HepG2 (cell line): ENCODE data around the gene SLC25A19. TPM values are rescaled to one million over a fixed set of nuclear protein-coding genes. Genes with fewer than 3 reads are reported as not detected.

Experiments used
- GPN1 ChIP-seq: sonication (generic); formaldehyde crosslinking; IDR thresholded peaks from 2 replicates; pipeline ENCODE4 v1.5.1; 2020; ENCODE audit warnings: missing genetic modification reagents, borderline replicate concordance
- HNRNPH1 ChIP-seq: fragments of 200-400 bp; formaldehyde crosslinking; optimal IDR thresholded peaks from 2 replicates; pipeline ENCODE3; 2017; ENCODE audit warnings: mild to moderate bottlenecking, low read depth, low read length
- KAT2B ChIP-seq: fragments of 150-350 bp; IDR thresholded peaks from 2 replicates; pipeline ENCODE4 v1.6.1; 2014; ENCODE audit warnings: low read depth, low read length, borderline replicate concordance
- KDM5A ChIP-seq: fragments of 200-600 bp; sonication (generic); IDR thresholded peaks from 2 replicates; pipeline ENCODE4 v1.7.0; 2018; ENCODE audit warnings: antibody characterized with exemption, mild to moderate bottlenecking, low read length, borderline replicate concordance
- KDM5B ChIP-seq: sonication (generic); formaldehyde crosslinking; IDR thresholded peaks from 2 replicates; pipeline ENCODE4 v1.4.0; 2020; ENCODE audit warnings: missing genetic modification reagents, mild to moderate bottlenecking, borderline replicate concordance
- MATR3 ChIP-seq: sonication (generic); formaldehyde crosslinking; IDR thresholded peaks from 2 replicates; pipeline ENCODE4 v1.4.0; 2020; ENCODE audit warnings: missing genetic modification reagents
- MTA3 ChIP-seq: sonication (generic); formaldehyde crosslinking; IDR thresholded peaks from 2 replicates; pipeline ENCODE4 v1.4.0; 2020; ENCODE audit warnings: missing genetic modification reagents
- NFIC ChIP-seq: IDR thresholded peaks from 2 replicates; pipeline ENCODE4 v1.6.1; 2012; ENCODE audit warnings: mild to moderate bottlenecking, low read length, inconsistent platforms
- SIN3A ChIP-seq: IDR thresholded peaks from 2 replicates; pipeline ENCODE4 v1.6.1; 2011; ENCODE audit warnings: low read depth, mild to moderate bottlenecking, control low read depth, low read length, borderline replicate concordance
- SYNCRIP ChIP-seq: fragments of 200-400 bp; formaldehyde crosslinking; IDR thresholded peaks from 2 replicates; pipeline ENCODE4 v1.6.1; 2018; ENCODE audit warnings: mild to moderate bottlenecking, low read depth, low read length; ENCODE audit not compliant: insufficient read depth
- TCF7 ChIP-seq: sonication (generic); IDR thresholded peaks from 2 replicates; pipeline ENCODE4 v1.6.1; 2016; ENCODE audit warnings: antibody characterized with exemption, low read depth
- ZNF224 ChIP-seq: sonication (generic); formaldehyde crosslinking; IDR thresholded peaks from 2 replicates; pipeline ENCODE4 v1.5.0; 2020; ENCODE audit warnings: mild to moderate bottlenecking, missing genetic modification reagents
- ZNF382 ChIP-seq: sonication (generic); formaldehyde crosslinking; IDR thresholded peaks from 2 replicates; pipeline ENCODE4 v1.5.0; 2020; ENCODE audit warnings: missing genetic modification reagents, mild to moderate bottlenecking, borderline replicate concordance
- ZNF44 ChIP-seq: sonication (generic); formaldehyde crosslinking; IDR thresholded peaks from 2 replicates; pipeline ENCODE4 v1.5.1; 2020; ENCODE audit warnings: mild to moderate bottlenecking, missing genetic modification reagents
- ZNF460 ChIP-seq: sonication (generic); formaldehyde crosslinking; IDR thresholded peaks from 2 replicates; pipeline ENCODE4 v1.5.1; 2020; ENCODE audit warnings: missing genetic modification reagents, mild to moderate bottlenecking, borderline replicate concordance
- ZNF589 ChIP-seq: sonication (generic); formaldehyde crosslinking; conservative IDR thresholded peaks from 2 replicates; pipeline ENCODE4 v1.8.0; 2022; ENCODE audit warnings: mild to moderate bottlenecking, moderate library complexity, missing genetic modification reagents
- ZNF605 ChIP-seq: sonication (generic); formaldehyde crosslinking; IDR thresholded peaks from 2 replicates; pipeline ENCODE4 v1.8.0; 2022; ENCODE audit warnings: mild to moderate bottlenecking, missing genetic modification reagents
- polyA plus RNA-seq, 8 experiments: library from polyadenylated mRNA; depleted of rRNA in 3 of 8; stranded (reverse) in 7 of 8; unstranded in 1 of 8; fragments of >200 nt; fragmentation: Illumina TruSeq in 4 of 8; extraction: Trizol in 4 of 8; gene quantifications; 2 replicates each; pipeline versions ENCODE4 v1.2.1 to v1.2.3, GENCODE V29; 2011 to 2016; ENCODE audit warnings: low read depth in 4 of 8, missing spikeins in 1 of 8, mixed read lengths in 1 of 8; ENCODE audit not compliant: insufficient read depth in 1 of 8
- total RNA-seq, 5 experiments: library from RNA; depleted of rRNA; stranded (reverse); fragments of >200 nt; fragmentation: Illumina TruSeq; extraction: Trizol; gene quantifications; 2 replicates each; pipeline ENCODE4 v1.2.3, GENCODE V29; 2016; ENCODE audit warnings: low read depth in 1 of 5
- TF ChIP-seq, protein P1 (sequence below): sonication (generic); formaldehyde crosslinking; IDR thresholded peaks from 2 replicates; pipeline ENCODE4 v1.4.0; 2020; ENCODE audit warnings: missing genetic modification reagents, borderline replicate concordance
- TF ChIP-seq, protein P2 (sequence below): sonication (generic); formaldehyde crosslinking; conservative IDR thresholded peaks from 2 replicates; pipeline ENCODE4 v1.5.0; 2020; ENCODE audit warnings: missing genetic modification reagents
- TF ChIP-seq, protein P3 (sequence below), 2 experiments: sonication (generic) in 1 of 2; formaldehyde crosslinking in 1 of 2; IDR thresholded peaks; 2 replicates each; pipeline versions ENCODE4 v1.4.0 to v1.6.1; 2018 to 2020; ENCODE audit warnings: missing genetic modification reagents in 2 of 2, borderline replicate concordance in 1 of 2, low read depth in 1 of 2, mild to moderate bottlenecking in 1 of 2, missing biosample characterization in 1 of 2
- TF ChIP-seq, protein P4 (sequence below), 2 experiments: sonication (generic) in 1 of 2; formaldehyde crosslinking in 1 of 2; IDR thresholded peaks; 2 replicates each; pipeline versions ENCODE4 v1.5.1 to v1.6.1; 2011 to 2020; ENCODE audit warnings: borderline replicate concordance in 1 of 2, low read depth in 1 of 2, low read length in 1 of 2, mild to moderate bottlenecking in 1 of 2, missing genetic modification reagents in 1 of 2, moderate library complexity in 1 of 2
- TF ChIP-seq, protein P5 (sequence below): sonication (generic); formaldehyde crosslinking; IDR thresholded peaks from 2 replicates; pipeline ENCODE4 v1.4.0; 2020; ENCODE audit warnings: missing genetic modification reagents

The SLC25A19 gene
- total and polyA plus RNA-seq, 2 of the 13 experiments (the other 11 are each of a cell fraction or from before 2014, with no cell fraction given) = 24.4 to 41.4 TPM

DNA sequence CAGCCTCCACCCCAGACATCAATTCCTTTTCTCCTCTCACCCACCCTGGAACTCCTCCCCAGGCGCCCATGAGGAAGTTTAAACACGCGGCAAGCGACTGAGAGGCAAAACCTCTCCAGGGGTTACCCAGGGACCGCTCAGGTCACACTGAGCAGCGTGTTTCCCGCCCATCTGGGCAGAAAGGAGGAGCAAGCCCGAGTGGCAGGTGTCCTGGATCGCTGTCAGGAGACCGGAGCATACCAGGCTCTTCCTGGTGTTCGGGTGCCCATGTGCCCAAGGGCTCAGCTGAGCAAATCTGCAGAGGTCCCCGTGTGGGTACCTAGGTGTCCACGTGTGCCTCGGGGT lies 491 bp downstream of the SLC25A19 start (continued):
- TF ChIP-seq, protein P1, sequence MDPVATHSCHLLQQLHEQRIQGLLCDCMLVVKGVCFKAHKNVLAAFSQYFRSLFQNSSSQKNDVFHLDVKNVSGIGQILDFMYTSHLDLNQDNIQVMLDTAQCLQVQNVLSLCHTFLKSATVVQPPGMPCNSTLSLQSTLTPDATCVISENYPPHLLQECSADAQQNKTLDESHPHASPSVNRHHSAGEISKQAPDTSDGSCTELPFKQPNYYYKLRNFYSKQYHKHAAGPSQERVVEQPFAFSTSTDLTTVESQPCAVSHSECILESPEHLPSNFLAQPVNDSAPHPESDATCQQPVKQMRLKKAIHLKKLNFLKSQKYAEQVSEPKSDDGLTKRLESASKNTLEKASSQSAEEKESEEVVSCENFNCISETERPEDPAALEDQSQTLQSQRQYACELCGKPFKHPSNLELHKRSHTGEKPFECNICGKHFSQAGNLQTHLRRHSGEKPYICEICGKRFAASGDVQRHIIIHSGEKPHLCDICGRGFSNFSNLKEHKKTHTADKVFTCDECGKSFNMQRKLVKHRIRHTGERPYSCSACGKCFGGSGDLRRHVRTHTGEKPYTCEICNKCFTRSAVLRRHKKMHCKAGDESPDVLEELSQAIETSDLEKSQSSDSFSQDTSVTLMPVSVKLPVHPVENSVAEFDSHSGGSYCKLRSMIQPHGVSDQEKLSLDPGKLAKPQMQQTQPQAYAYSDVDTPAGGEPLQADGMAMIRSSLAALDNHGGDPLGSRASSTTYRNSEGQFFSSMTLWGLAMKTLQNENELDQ (CRISPR knock-in tag) = no peak
- TF ChIP-seq GPN1 (CRISPR knock-in tag) (no peak), ZNF44 (CRISPR knock-in tag) (0 out of 2 replicates have a peak, but pooled peaks have one; percentile 53), SIN3A (no peak), HNRNPH1 (no peak), ZNF605 (CRISPR knock-in tag) (no peak), ZNF224 (CRISPR knock-in tag) (no peak), ZNF382 (CRISPR knock-in tag) (no peak), NFIC (no peak), MATR3 (no peak), MTA3 (CRISPR knock-in tag) (no peak), SYNCRIP (no peak), KDM5B (CRISPR knock-in tag) (no peak), ZNF460 (no peak), KAT2B (no peak), TCF7 (no peak), ZNF589 (CRISPR knock-in tag) (no peak), KDM5A (peak; percentile 70)
- TF ChIP-seq, protein P2, sequence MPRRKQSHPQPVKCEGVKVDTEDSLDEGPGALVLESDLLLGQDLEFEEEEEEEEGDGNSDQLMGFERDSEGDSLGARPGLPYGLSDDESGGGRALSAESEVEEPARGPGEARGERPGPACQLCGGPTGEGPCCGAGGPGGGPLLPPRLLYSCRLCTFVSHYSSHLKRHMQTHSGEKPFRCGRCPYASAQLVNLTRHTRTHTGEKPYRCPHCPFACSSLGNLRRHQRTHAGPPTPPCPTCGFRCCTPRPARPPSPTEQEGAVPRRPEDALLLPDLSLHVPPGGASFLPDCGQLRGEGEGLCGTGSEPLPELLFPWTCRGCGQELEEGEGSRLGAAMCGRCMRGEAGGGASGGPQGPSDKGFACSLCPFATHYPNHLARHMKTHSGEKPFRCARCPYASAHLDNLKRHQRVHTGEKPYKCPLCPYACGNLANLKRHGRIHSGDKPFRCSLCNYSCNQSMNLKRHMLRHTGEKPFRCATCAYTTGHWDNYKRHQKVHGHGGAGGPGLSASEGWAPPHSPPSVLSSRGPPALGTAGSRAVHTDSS (CRISPR knock-in tag) = no peak
- TF ChIP-seq, protein P3, sequence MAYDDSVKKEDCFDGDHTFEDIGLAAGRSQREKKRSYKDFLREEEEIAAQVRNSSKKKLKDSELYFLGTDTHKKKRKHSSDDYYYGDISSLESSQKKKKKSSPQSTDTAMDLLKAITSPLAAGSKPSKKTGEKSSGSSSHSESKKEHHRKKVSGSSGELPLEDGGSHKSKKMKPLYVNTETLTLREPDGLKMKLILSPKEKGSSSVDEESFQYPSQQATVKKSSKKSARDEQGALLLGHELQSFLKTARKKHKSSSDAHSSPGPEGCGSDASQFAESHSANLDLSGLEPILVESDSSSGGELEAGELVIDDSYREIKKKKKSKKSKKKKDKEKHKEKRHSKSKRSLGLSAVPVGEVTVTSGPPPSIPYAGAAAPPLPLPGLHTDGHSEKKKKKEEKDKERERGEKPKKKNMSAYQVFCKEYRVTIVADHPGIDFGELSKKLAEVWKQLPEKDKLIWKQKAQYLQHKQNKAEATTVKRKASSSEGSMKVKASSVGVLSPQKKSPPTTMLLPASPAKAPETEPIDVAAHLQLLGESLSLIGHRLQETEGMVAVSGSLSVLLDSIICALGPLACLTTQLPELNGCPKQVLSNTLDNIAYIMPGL (CRISPR knock-in tag; IDR thresholded peaks at IDR 0.05; ENCODE audit: borderline replicate concordance in 1 of 2, low read depth in 1 of 2) = no peak
- TF ChIP-seq, protein P4, sequence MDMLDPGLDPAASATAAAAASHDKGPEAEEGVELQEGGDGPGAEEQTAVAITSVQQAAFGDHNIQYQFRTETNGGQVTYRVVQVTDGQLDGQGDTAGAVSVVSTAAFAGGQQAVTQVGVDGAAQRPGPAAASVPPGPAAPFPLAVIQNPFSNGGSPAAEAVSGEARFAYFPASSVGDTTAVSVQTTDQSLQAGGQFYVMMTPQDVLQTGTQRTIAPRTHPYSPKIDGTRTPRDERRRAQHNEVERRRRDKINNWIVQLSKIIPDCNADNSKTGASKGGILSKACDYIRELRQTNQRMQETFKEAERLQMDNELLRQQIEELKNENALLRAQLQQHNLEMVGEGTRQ (IDR thresholded peaks at IDR 0.05; ENCODE audit: low read depth, low read length) = no peak
- TF ChIP-seq, protein P4 (CRISPR knock-in tag; IDR thresholded peaks at IDR 0.05; ENCODE audit: borderline replicate concordance) = no peak
- TF ChIP-seq, protein P5, sequence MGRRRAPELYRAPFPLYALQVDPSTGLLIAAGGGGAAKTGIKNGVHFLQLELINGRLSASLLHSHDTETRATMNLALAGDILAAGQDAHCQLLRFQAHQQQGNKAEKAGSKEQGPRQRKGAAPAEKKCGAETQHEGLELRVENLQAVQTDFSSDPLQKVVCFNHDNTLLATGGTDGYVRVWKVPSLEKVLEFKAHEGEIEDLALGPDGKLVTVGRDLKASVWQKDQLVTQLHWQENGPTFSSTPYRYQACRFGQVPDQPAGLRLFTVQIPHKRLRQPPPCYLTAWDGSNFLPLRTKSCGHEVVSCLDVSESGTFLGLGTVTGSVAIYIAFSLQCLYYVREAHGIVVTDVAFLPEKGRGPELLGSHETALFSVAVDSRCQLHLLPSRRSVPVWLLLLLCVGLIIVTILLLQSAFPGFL = no peak
